ENCODE results near the gene LRRC32. TPM values are rescaled to one million over a fixed set of nuclear protein-coding genes. Genes with fewer than 3 reads are reported as not detected.

LRRC32 gene
- total and polyA plus RNA-seq, 2 donors (not counting 1 experiment from before 2014, with no cell fraction given): 19.2 to 103 TPM

GRCh38 chr11:76641905-76642304, 28.6 kb downstream of the LRRC32 start:
- Histone ChIP-seq H2AFZ (ENCODE audit: low read length) (no peak overlapping the region), H3K79me2 (ENCODE audit: control insufficient read depth, insufficient read depth, low read length) (no peaks in the 10 kb centered on the region), H3K4me2 (ENCODE audit: extremely low read depth, insufficient read depth, low read length) (no peak overlapping the region), H3K27ac (ENCODE audit: insufficient read depth, low read length) (no peak overlapping the region), H3K9me3 (ENCODE audit: control insufficient read depth, insufficient read depth, low read depth, low read length) (no peaks in the 10 kb centered on the region), H3K36me3 (ENCODE audit: control insufficient read depth, insufficient read depth, low read length) (no peaks in the 10 kb centered on the region), H3K4me1 (ENCODE audit: control insufficient read depth, extremely low read depth, insufficient read depth, low read length) (no peaks in the 10 kb centered on the region), H3K9ac (ENCODE audit: insufficient read depth, low read length) (no peak overlapping the region), H3K27me3 (ENCODE audit: control insufficient read depth, insufficient read depth, low read length) (peaks cover 17% of the 10 kb centered on the region), H3K4me3 (replicated peaks in 1 of 4; ENCODE audit: control extremely low read depth in 1 of 4, insufficient read depth in 1 of 4, low read depth in 3 of 4, low read length in 4 of 4) (no peak overlapping the region), H4K20me1 (ENCODE audit: control insufficient read depth, extremely low read depth, insufficient read depth, low read length) (no peaks in the 10 kb centered on the region)
- no peak for DNase-seq (ENCODE audit: low read depth in 2 of 2)
- TF ChIP-seq CTCF (conservative IDR thresholded peaks at IDR 0.05 in 1 of 2, IDR thresholded peaks at IDR 0.05 in 1 of 2; ENCODE audit: low read depth in 1 of 2, low read length in 2 of 2) (no peak), EZH2 (IDR thresholded peaks at IDR 0.05; ENCODE audit: low read length, missing control alignments) (no peak)

DNA sequence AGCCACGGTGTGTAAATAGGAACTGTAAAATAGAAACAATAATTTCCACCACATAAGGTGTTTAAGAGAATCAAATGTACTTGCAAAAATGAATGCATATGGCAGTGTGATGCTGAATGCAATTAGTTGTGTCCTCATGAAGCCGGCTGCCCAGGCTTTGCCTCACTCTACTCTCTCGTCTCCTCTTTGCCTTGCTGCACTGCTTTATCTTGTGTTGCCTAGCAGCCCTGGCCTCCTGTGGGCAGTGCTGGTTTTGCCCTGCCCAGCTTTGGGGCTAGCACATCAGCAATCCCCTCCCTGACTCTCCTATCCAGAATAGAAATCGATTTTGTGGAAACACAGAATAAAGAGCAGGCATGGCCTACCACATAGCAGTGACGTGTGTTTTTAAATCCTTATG, 30.0 kb downstream of the LRRC32 start:
- H3K9ac ChIP-seq (ENCODE audit: insufficient read depth, low read length): no peak overlapping the region
- TF ChIP-seq EZH2 (IDR thresholded peaks at IDR 0.05; ENCODE audit: low read length, missing control alignments) (no peak), CTCF (conservative IDR thresholded peaks at IDR 0.05 in 1 of 2, IDR thresholded peaks at IDR 0.05 in 1 of 2; ENCODE audit: low read depth in 1 of 2, low read length in 2 of 2) (no peak)
- no peaks in the 10 kb centered on the region for H4K20me1 ChIP-seq (ENCODE audit: control insufficient read depth, extremely low read depth, insufficient read depth, low read length)
- H3K27ac ChIP-seq (ENCODE audit: insufficient read depth, low read length): no peak overlapping the region
- peaks cover 19% of the 10 kb centered on the region for H3K27me3 ChIP-seq (ENCODE audit: control insufficient read depth, insufficient read depth, low read length)
- no peaks in the 10 kb centered on the region for H3K4me1 ChIP-seq (ENCODE audit: control insufficient read depth, extremely low read depth, insufficient read depth, low read length)
- no peak overlapping the region for H3K4me3 ChIP-seq (replicated peaks in 1 of 4; ENCODE audit: control extremely low read depth in 1 of 4, insufficient read depth in 1 of 4, low read depth in 3 of 4, low read length in 4 of 4)
- no peak overlapping the region for H2AFZ ChIP-seq (ENCODE audit: low read length)
- no peaks in the 10 kb centered on the region for H3K79me2 ChIP-seq (ENCODE audit: control insufficient read depth, insufficient read depth, low read length)
- no peak overlapping the region for H3K4me2 ChIP-seq (ENCODE audit: extremely low read depth, insufficient read depth, low read length)
- no peaks in the 10 kb centered on the region for H3K9me3 ChIP-seq (ENCODE audit: control insufficient read depth, insufficient read depth, low read depth, low read length)
- no peak for DNase-seq (ENCODE audit: low read depth in 2 of 2)
- no peaks in the 10 kb centered on the region for H3K36me3 ChIP-seq (ENCODE audit: control insufficient read depth, insufficient read depth, low read length)

DNA sequence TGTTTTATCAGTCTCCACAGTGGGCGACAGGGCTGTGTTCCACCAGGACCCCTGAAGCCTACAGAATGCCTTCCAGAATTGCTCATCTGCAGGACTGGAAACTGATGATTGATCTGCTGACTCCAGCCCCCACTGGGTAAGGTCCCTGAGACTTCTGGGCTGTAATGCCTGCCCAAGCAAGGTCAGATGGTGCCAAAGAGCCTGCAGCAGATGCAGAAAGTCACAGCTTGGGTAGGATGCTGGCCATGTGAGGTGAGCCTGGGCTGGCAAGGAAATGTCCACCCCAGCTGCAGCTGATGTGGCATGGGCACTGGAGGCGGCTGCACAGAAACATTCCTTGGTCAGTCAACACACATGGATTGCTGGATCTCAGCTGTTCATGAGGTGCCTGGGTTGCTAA, 30.9 kb downstream of the LRRC32 start:
- TF ChIP-seq EZH2 (IDR thresholded peaks at IDR 0.05; ENCODE audit: low read length, missing control alignments): no peak
- no peak for TF ChIP-seq CTCF (conservative IDR thresholded peaks at IDR 0.05 in 1 of 2, IDR thresholded peaks at IDR 0.05 in 1 of 2; ENCODE audit: low read depth in 1 of 2, low read length in 2 of 2)
- Histone ChIP-seq H3K79me2 (ENCODE audit: control insufficient read depth, insufficient read depth, low read length) (no peaks in the 10 kb centered on the region), H3K36me3 (ENCODE audit: control insufficient read depth, insufficient read depth, low read length) (no peaks in the 10 kb centered on the region), H3K9me3 (ENCODE audit: control insufficient read depth, insufficient read depth, low read depth, low read length) (no peaks in the 10 kb centered on the region), H3K27ac (ENCODE audit: insufficient read depth, low read length) (no peak overlapping the region), H4K20me1 (ENCODE audit: control insufficient read depth, extremely low read depth, insufficient read depth, low read length) (no peaks in the 10 kb centered on the region), H3K4me2 (ENCODE audit: extremely low read depth, insufficient read depth, low read length) (no peak overlapping the region), H3K9ac (ENCODE audit: insufficient read depth, low read length) (no peak overlapping the region), H3K27me3 (ENCODE audit: control insufficient read depth, insufficient read depth, low read length) (peaks cover 22% of the 10 kb centered on the region), H3K4me1 (ENCODE audit: control insufficient read depth, extremely low read depth, insufficient read depth, low read length) (no peaks in the 10 kb centered on the region), H3K4me3 (replicated peaks in 1 of 4; ENCODE audit: control extremely low read depth in 1 of 4, insufficient read depth in 1 of 4, low read depth in 3 of 4, low read length in 4 of 4) (no peak overlapping the region), H2AFZ (ENCODE audit: low read length) (no peak overlapping the region)
- DNase-seq (ENCODE audit: low read depth in 2 of 2): no peak
